Stimulated activated CD4-positive, alpha-beta T cell treated with anti-CD3 and anti-CD28 coated beads, TNF-alpha, amount 100 ng/mL, for 4 hours (primary cell): ENCODE results near the gene CARMIL1.
"Not testable (repeated sequence)": the region's sequence is repeated elsewhere in the genome, so short reads cannot be mapped to it uniquely, and the experiment has no call there.

Experiments
- DNase-seq, 3 experiments: peaks; one replicate each; pipeline ENCODE4 v3.0.0-alpha.2; 2020; ENCODE audit warnings: low read depth in 3 of 3

CARMIL1 gene

DNA sequence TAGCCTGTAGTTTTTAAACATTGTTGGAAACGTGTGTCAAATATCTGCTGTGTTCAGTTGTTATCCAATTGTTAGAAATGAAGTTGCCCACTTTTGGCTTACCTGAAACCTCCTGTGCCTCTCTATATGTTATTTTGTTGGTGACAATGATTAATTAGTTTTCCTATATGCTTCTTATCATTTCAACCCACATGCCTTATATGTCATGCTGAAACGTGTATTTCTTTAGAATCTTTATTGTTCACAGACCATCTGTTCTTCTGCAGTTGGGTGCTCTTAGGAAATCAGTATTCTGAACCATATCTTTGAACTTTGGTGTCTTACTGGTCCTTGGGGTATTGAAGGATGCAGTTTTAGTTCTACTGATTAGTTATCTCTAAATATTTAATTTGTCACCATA, 281.7 kb downstream of the CARMIL1 start:
- DNase-seq: no peak

DNA sequence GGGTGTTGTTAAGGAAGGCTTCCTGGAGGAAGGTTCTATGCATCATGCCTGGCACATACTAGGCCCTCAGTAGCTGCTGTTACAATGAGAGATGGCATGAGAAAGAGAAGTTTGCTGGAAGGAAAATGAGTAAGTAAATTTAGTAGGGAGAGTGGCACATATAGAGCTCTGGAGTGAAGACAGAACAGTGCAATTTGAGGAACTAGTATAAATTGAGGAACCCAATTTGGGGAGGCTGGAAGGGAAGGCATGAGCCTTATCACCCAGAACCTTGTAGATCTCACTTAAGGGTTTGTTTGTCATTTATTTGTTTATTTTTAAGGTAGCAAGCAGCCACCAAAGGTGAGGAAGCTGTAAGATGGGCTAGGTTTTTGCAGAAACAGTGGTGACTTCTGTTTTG, 285.8 kb downstream of the CARMIL1 start:
- no peak for DNase-seq

DNA sequence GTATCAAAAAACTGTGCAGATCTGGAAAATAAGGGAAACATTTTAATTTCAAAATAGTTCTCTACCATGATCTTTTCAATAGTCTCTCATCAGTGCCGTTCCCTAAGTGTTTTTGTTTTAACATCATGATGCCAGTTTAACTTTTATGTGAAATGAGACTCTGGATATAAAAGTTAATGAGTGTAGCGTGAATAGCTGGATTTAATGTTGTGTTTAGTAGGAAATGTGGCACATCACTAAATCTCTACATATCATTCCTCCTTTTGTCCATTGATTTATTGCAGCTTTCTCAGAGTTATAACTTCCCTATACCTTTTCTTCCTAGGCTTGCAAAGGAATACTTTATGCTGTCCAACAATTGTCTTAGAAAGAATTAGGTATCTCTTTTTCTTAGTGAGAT, 291.4 kb downstream of the CARMIL1 start:
- DNase-seq: no peak

DNA sequence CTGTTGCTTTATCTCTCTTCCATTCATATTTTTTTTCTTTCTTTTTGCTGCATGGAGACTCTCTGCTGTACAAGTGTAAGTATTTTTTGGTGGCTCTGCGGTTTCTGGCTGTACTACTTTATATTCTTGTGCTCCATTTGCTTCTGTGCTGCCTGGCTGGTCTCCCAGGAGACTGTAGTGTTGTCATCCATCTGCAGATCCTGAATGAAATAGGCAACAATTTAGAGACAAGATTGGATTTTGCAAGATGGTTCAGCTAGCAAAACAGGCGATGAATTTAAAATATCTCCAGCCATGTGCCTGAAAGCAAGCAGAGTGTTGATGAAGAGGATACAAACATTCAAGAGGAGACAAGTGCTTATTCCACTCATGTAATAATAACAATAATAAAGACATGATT, 297.7 kb downstream of the CARMIL1 start:
- no peak for DNase-seq

DNA sequence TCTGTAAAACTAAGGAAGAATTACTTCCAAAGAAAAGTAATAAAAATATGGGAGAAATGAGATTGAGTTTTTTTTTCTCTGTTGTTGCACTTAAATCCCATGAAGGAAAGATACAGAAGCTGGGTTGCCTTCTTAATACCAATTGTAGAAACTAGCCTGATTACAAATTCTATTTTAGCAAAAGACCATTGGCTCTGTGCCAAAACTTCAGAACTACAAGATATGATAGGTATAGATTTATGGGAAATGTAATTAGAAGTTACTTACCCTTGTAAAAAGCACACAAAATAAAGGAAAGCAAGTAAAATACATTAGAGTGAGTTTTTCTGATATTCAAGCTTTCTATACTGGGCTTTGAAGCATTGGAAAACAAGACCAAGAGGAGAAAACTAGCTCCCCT, 299.4 kb downstream of the CARMIL1 start:
- DNase-seq: no peak

DNA sequence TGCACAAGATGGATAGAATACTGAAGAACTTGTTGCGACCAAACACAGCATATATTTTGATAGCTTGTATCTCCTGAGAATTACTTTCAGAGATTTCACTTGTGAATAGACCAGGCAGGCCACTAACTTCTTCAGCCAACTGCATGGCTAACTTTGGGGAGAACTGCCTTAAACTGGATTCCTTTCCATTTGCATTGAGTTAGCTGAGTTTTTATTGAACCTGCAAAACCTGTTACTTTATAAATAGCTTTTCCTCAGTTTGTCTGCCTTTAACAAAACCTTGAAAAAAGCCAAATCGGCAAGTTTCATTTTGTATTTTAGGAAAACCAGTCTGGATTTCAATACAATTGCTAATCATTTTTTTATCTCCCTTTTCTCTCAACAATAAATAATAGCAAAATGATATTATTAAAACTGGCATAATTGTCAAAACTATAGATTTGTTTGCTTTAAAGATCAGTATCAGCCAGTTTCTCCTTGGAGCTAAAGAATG, 300.3 kb downstream of the CARMIL1 start:
- no peak for DNase-seq

DNA sequence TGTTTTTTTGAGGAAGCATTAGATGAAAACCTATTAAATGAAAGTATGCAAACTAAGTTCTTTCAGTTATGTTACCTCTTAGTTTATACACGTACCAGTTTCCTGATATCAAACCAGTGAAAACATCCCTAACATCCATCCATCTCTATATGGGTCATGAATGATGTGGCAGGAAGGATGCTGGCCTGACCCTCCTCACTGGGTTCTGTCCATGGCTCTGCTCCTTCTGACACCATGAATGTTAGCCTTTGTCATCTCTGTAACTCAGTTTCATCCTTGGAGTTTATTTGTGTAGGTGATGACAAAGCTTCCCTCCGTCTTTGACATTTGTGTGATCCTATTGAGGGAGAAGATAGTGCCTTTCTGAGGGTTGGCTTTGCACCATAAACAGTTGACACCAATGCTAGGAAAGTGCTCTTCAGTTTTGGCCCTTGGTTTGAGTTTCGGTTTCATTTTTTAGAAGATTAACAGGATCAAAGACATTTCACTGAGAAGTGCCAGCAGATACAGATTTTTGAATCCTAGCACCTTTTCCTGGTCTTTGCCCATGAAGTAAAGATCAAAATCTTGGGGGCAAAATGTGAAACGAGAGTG, 300.8 kb downstream of the CARMIL1 start:
- DNase-seq: no peak

DNA sequence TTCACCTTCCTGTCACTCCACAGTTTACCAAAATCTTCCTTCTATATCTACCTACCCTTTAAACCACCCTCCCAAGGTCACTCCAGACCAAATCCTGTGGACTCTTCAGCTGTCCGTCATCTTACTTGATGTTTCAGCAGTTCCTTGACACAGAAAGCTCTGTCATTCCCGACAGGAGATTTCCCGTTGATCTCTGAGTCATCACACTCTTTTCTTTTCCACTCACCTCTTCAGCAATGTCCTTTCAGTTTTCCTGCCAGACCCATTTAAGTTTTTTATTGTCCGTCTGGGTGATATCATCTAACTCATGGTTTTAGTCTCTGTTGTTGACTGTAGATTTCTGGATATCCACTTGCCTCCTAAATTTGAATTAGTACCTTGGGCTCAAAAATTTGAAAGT, 302.9 kb downstream of the CARMIL1 start:
- DNase-seq: no peak

DNA sequence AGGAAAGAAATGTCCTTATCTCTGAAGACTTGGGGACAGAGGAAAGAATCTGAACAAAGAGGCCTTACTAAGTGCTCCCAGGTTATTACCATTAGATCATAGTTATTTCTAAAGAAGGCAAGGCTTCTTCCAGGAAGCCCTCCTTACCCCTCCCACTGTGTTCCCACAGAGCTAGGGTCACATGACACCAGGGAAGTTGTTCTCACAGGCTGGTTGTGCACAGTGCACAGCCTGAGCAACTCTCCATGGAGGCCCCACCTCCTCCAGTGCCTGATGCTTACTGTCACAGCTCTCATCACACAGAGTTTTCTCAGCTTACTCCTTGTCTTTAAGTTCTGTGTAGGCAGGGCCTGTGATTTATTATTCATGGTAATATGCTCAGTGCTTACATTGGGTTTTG, 303.9 kb downstream of the CARMIL1 start:
- DNase-seq: no peak

DNA sequence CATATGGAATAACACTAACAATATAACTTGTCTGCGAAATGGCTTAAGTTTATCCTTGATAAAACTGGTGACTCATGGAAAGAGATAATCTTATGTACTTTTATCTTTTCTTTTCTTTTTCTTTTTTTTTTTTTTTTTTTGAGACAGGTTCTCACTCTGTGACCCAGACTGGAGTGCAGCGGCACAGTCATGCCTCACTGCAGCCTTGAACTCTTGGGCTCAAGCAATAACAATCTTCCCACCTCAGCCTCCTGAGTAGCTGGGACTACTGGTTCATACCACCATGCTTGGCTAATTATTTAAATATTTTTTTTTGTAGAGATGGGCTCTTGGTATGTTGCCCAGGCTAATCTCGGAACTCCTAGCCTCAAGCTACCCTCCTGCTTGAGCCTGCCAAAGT, 304.7 kb downstream of the CARMIL1 start:
- no peak for DNase-seq

DNA sequence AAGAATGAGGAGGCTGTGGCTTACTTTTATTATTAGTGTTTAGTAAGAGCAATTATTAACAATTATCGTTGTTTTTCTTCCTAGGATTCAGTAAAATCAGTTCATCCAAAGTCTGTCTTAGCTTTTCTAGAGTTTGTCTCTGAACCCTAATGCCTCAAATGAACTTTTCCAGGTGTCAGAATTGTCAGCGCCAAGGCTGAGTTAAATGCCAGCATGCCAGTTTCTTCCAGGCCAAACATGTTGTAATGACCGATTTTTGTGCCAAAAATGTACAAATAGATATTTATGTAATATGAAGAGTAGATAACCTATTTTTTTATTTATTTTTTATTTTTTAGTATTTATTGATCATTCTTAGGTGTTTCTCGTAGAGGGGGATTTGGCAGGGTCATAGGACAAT, 306.1 kb downstream of the CARMIL1 start:
- DNase-seq: no peak

DNA sequence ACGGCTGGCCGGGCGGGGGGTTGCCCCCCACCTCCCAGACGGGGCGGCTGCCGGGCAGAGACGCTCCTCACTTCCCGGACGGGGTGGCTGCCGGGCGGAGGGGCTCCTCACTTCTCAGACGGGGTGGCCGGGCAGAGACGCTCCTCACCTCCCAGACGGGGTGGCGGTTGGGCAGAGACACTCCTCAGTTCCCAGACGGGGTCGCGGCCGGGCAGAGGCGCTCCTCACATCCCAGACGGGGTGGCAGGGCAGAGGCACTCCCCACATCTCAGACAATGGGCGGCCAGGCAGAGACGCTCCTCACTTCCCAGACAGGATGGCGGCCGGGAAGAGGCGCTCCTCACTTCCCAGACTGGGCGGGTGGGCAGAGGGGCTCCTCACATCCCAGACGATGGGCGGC, 306.9 kb downstream of the CARMIL1 start:
- not testable (repeated sequence) for DNase-seq

DNA sequence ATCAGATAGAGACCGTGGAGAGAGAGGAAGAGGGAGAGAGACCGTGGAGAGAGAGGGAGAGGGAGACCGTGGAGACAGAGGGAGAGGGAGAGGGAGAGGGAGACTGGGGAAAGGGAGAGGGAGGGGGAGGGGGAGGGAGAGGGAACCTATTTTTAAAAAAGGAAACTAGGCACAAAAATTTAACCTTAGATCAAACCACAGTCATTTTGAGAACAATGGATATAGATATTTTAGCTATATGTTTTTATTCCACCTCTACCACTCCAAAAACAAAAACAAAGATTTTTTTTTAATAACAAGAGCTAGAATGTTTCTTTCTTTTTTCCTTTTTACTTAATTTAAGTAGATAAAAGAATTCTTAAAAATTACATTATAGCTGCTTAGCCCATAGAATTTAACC, 307.8 kb downstream of the CARMIL1 start:
- no peak for DNase-seq

DNA sequence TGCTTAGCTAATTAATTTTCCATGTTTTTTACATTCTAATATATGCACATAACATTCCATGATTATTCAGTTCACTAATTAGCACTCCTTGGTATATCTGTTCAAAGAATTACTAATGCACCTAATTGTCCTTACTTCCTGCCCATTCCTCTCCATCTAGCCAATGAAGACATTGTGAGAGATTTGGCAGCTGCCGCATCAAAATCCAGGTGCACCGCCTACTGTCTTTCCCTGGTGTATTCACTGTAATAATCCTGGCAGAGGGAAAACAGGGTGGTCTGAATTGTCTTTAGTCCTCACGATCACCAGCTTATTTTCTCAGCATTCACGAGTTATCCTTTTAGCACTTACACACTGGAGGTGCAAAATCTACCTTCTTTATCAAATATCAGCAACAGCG, 311.8 kb downstream of the CARMIL1 start:
- DNase-seq: no peak

DNA sequence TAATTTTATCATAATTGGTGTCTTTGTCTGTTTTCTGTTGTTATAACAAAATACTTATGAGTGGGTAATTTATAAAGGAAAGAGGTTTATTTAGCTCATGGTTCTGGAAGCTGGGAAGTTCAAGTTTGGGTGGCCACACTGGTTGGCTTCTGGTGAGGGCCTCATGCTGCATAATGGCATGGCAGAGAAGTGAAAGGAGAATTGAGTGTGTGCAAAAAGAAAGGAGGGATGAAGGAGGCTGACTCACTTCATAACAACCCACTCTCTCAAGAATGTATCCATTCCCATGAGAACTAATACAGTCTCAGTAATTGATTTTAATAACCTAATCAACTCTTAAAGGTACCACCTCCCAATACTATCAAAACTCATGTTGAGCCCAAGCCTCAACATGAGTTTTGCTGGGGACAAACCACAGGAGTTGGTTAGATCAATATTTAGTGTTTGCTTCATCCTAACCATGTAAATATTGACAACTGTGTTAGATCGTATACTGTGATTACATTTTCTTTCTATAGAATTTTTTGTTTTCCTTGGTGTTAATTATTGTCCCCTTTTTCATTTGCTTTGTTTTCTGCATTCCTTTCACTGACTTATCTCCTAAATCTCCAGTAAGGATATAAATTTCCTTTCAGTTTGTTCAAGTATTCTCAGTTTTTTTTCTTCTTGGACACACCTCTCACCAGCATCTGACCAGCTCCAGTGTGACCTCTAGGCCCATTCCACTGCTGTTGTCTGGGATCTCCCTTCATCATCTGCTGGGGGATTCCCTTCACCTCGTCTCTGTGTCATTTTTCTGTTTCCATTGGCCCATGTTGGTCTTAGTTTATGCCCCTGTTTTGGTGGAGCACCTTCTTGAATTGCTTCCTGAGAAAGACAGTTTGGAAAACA, 318.0 kb downstream of the CARMIL1 start:
- no peak for DNase-seq

DNA sequence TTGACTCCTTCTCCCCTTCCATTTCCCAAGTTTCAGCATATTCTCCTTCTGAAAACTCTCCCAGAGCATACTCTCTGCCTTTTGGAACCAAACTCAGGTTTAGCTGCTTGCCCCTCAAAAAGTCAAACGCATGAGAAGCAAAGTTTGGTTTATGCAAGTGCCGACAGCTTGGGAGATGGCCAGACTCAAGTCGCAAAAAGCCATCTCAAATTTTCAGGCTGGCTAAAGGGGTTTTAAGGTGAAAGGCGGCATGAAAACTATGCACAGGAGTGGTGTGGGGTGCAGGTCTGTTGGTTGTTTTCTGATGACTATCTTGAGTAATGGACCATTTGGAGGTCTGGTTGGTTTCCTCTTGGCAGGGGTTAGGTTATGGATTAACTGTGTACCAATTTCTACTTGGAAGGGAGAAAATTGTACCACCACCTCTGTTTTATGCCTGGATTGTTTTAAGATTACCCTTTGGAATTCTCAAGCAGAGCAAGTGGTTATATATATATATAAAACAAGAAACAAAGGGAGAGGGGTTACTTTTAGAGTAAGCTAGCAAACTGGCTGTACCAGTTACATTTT, 320.4 kb downstream of the CARMIL1 start:
- no peak for DNase-seq

DNA sequence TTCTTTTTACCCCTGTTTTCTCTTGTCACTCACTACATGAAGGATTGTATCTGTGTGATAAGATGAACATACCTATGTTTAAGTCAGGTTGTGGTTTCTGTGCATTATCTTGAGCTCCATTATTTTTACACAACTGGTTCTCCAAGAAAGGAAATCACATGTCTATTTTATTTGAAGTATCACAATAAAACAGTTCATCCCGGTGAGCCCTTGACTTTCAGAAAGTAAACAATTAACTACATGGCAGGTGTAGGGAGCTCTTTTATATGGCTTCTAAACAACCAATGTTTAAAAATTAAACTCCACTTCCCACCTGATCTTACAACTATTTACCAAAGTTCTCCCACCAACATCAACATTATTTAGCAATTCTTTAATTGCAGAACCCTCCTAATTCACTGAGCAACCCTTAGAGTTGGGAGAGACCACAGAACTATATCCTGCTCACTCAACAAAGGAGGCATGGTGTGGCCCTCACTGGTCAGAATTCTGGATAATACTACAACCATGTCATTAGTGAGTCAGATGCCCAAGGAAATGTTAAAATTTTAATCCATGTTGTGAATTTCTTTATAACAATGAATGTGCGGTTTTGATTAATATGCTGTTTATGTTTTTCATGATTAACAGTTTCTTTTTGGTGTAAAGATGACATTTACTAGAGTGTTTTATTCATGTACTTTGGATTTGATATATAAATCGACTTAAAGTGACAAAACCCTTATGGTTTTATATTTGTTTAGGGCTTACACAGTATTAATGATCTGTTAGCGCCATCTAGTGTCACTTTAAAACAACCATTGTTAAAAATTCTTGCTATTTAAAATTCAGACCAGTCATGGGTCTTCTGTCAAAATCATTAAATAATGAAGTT, 322.9 kb downstream of the CARMIL1 start:
- no peak for DNase-seq

DNA sequence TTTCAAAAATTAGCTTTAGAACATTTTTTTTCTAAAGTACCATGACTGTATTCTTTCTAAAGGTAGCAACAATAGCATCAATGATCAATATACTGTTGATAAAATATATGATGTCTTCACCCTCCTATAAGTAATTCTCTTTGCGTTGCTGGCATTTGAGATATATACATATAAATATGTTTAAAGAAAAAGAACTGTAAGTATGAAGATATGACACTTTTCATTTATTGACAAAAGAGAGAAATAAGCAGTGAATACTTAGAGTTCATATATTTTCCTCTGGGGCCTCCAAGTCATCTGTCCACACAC, 323.5 kb downstream of the CARMIL1 start:
- no peak for DNase-seq

DNA sequence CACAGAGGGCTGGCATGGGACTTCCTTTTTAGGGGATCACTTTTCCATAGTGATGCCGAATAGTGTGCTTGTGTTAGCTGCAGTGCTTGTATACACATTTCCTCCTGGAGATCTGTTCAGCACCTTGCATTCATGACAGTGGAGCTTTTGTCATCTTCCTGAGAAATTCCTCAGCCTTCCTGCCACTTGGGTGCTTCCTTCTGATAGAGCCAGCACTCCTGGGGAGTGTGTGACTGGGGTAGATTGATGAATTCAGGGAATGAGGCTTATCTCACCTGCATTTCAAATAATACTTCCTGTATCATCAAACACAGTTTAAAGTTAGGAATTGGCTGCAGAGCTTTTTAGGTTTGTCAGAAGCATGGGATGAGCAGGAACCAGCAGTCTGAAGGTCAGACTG, 324.1 kb downstream of the CARMIL1 start:
- no peak for DNase-seq

DNA sequence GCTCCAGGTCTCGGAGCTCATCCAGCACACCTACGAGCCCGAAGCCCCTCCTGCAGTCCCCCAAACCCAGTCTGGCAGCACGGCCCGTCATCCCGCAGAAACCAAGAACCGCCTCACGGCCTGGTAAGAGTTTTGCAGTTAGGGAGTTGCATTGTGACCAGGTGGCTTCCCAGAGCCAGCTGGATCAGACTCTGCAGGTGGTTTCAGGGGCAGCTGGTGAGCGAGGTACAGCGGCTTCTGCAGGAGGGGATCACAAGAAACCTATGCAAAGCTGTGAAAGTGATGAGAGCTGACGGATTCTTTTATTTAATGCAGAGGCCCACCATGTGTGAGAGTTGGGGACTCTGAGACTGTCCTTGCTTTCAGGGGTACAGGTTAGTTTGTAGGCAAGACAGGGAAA, 327.0 kb downstream of the CARMIL1 start:
- DNase-seq: no peak

DNA sequence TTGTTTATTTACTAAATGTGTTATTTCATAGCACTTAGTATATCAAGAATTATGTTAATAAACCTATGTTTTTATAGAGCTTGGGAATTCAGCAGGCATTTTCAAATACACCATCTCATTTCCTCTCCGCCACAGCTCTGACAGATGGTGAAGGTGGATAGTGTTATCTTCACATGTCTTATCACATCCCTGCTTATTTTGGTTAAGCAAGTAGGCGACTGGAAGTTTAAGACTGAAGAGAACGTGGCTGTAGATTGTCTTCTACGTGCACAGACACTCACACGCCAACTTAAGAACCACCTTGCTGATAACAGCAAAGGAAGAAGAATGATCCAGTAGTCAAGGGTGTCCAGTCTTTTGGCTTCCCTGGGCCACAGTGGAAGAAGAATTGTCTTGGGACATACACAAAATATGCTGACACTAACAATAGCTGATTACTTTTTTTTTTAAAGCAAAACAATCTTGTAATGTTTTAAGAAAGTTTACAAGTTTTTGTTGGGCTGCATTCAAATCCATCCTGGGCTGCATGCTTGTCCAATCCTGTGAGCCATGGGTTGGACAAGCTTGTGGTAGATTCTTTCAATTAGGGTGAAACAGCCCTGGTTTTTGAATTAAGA, 329.5 kb downstream of the CARMIL1 start:
- no peak for DNase-seq

DNA sequence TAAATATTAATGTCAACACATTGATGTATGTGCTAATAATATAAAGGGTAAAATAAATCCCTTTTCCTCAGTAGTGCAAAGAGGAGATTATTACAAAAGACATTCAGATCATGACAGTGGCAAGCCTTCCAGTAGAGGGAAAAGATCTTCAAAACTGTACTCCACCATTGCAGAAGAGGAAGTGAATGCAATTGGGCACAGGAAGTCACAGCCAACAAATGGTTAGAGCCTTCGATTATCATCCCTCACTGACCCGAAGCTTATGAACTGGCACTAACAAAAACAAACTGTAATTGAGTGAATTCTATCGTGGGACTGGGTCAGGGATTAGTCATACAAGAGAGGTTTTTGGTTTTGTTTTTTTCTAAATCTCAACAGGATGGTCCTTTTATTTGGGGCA, 333.5 kb downstream of the CARMIL1 start:
- DNase-seq: no peak
